ENCODE data around the gene TTC21A. TPM values are rescaled to one million over a fixed set of nuclear protein-coding genes. Genes with fewer than 3 reads are reported as not detected.

The TTC21A gene
- total RNA-seq, 3 donors from 2014 or later = 6.2 to 11.1 (median 7.2) TPM

- no peaks in the 10 kb centered on the region for H3K4me1 ChIP-seq (ENCODE audit: low read depth)
- no peak overlapping the region for H3K4me3 ChIP-seq
- ATAC-seq (no peak), DNase-seq (no peak)
- intact Hi-C loops (cut with DNase I, micrococcal nuclease) = no loop called here
- no peak for TF ChIP-seq CTCF (IDR thresholded peaks at IDR 0.05)
- no peaks in the 10 kb centered on the region for H3K36me3 ChIP-seq (ENCODE audit: low read depth)
- no peaks in the 10 kb centered on the region for H3K9me3 ChIP-seq
Measured at GRCh38 chr3:39094851-39095677, 12.4 kb upstream of the TTC21A start.

GRCh38 chr3:39095778-39096177, 11.7 kb upstream of the TTC21A start:
- intact Hi-C loops (cut with DNase I, micrococcal nuclease) = no loop called here
- Histone ChIP-seq H3K4me1 (ENCODE audit: low read depth) (no peaks in the 10 kb centered on the region), H3K4me3 (no peak overlapping the region), H3K9me3 (no peaks in the 10 kb centered on the region), H3K36me3 (ENCODE audit: low read depth) (no peaks in the 10 kb centered on the region)
- no peak for DNase-seq
- no peak for ATAC-seq
- no peak for TF ChIP-seq CTCF (IDR thresholded peaks at IDR 0.05)

GRCh38 chr3:39096775-39097174, 10.7 kb upstream of the TTC21A start:
- no peaks in the 10 kb centered on the region for H3K36me3 ChIP-seq (ENCODE audit: low read depth)
- no peak for DNase-seq
- no peak for ATAC-seq
- TF ChIP-seq CTCF (IDR thresholded peaks at IDR 0.05) = no peak
- intact Hi-C loops (cut with DNase I, micrococcal nuclease) = no loop called here
- H3K4me1 ChIP-seq (ENCODE audit: low read depth) = no peaks in the 10 kb centered on the region
- no peaks in the 10 kb centered on the region for H3K9me3 ChIP-seq
- H3K4me3 ChIP-seq = no peak overlapping the region

- no peak for TF ChIP-seq CTCF (IDR thresholded peaks at IDR 0.05)
- no peak overlapping the region for H3K4me3 ChIP-seq
- no peaks in the 10 kb centered on the region for H3K36me3 ChIP-seq (ENCODE audit: low read depth)
- DNase-seq (no peak), ATAC-seq (no peak)
- no peaks in the 10 kb centered on the region for H3K9me3 ChIP-seq
- intact Hi-C loops (cut with DNase I, micrococcal nuclease) = no loop called here
- H3K4me1 ChIP-seq (ENCODE audit: low read depth) = no peaks in the 10 kb centered on the region
Measured at GRCh38 chr3:39097716-39098472, 9.6 kb upstream of the TTC21A start.

- no peaks in the 10 kb centered on the region for H3K36me3 ChIP-seq (ENCODE audit: low read depth)
- DNase-seq = no peak
Measured at GRCh38 chr3:39098473-39099000, 8.9 kb upstream of the TTC21A start.

More at GRCh38 chr3:39098473-39099000, 8.9 kb upstream of the TTC21A start:
- H3K4me1 ChIP-seq (ENCODE audit: low read depth) = peaks cover 4% of the 10 kb centered on the region
- H3K9me3 ChIP-seq = no peaks in the 10 kb centered on the region
- no peak overlapping the region for H3K4me3 ChIP-seq
- no peak for ATAC-seq
- intact Hi-C loops (cut with DNase I, micrococcal nuclease) = no loop called here
- TF ChIP-seq CTCF (IDR thresholded peaks at IDR 0.05) = no peak

All from mucosa of descending colon (tissue), 3 donors.